ENCODE measurements around the gene CTNNA2. TPM values are rescaled to one million over a fixed set of nuclear protein-coding genes. Genes with fewer than 3 reads are reported as not detected.

Gene CTNNA2
- total RNA-seq, 1 donor from 2014 or later: 43.5 TPM

DNA sequence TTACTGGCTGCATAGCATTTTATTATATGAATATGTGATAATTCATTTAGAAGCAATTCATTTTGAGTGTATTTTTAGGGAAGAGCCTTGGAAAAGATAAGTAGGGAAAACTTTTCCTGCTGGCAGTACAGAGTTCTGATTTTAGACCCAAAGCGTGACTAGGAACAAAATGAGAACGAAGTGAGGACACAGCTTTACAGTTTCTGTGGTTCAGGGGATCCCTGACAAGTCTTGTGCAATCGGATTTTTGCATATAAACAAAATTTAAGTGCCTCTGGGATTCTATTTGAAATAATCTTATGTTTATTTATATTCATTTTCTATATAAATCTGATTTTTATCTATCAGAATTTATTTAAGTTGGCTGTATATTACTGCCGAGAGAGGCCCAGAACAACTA lies 402.6 kb downstream of the CTNNA2 start:
- Mint-ChIP-seq H3K4me3 (no peak overlapping the region), H3K27ac (no peak overlapping the region), H3K9me3 (peaks cover 8% of the 10 kb centered on the region), H3K27me3 (ENCODE audit: insufficient read depth, low read depth) (peaks cover 2% of the 10 kb centered on the region), H3K4me1 (peaks cover 2% of the 10 kb centered on the region), H3K36me3 (peaks cover 15% of the 10 kb centered on the region)
- H3K4me2 ChIP-seq: no peak overlapping the region
- H3K36me3 ChIP-seq: no peaks in the 10 kb centered on the region
- no peak overlapping the region for H3K27ac ChIP-seq
- peaks cover 9% of the 10 kb centered on the region for H3F3A ChIP-seq (ENCODE audit: low read depth)
- H3K27me3 ChIP-seq: no peaks in the 10 kb centered on the region
- no peak overlapping the region for H2AFZ ChIP-seq (replicated peaks)
- no peaks in the 10 kb centered on the region for H3K9me3 ChIP-seq (ENCODE audit: low read depth)
- no peak overlapping the region for H3K9ac ChIP-seq
- TF ChIP-seq EZH2phosphoT487 (IDR thresholded peaks at IDR 0.05): no peak
- H3K4me3 ChIP-seq: no peak overlapping the region
- H3K79me2 ChIP-seq (ENCODE audit: low read depth): no peaks in the 10 kb centered on the region
- H3K4me1 ChIP-seq: peaks cover 11% of the 10 kb centered on the region
- DNase-seq (ENCODE audit: low spot score): no peak
- H4K20me1 ChIP-seq (ENCODE audit: low read depth): no peaks in the 10 kb centered on the region

- Histone ChIP-seq H3K4me2 (no peak overlapping the region), H4K20me1 (ENCODE audit: low read depth) (no peaks in the 10 kb centered on the region), H3K27ac (no peak overlapping the region), H3K36me3 (no peaks in the 10 kb centered on the region), H3K9ac (no peak overlapping the region), H3F3A (ENCODE audit: low read depth) (peaks cover 9% of the 10 kb centered on the region), H3K27me3 (no peaks in the 10 kb centered on the region), H3K9me3 (ENCODE audit: low read depth) (no peaks in the 10 kb centered on the region), H3K4me3 (no peak overlapping the region), H3K79me2 (ENCODE audit: low read depth) (no peaks in the 10 kb centered on the region), H3K4me1 (peaks cover 19% of the 10 kb centered on the region), H2AFZ (replicated peaks) (no peak overlapping the region)
- H3K27me3 Mint-ChIP-seq (ENCODE audit: insufficient read depth, low read depth): peaks cover 2% of the 10 kb centered on the region
- H3K4me1 Mint-ChIP-seq: peaks cover 7% of the 10 kb centered on the region
- no peak overlapping the region for H3K27ac Mint-ChIP-seq
- DNase-seq (ENCODE audit: low spot score): no peak
- no peak overlapping the region for H3K4me3 Mint-ChIP-seq
- no peak for TF ChIP-seq CTCF (IDR thresholded peaks at IDR 0.05)
- TF ChIP-seq EZH2 (IDR thresholded peaks at IDR 0.05): no peak
- no peak for TF ChIP-seq EZH2phosphoT487 (IDR thresholded peaks at IDR 0.05)
- H3K36me3 Mint-ChIP-seq: peaks cover 14% of the 10 kb centered on the region
- peaks cover 8% of the 10 kb centered on the region for H3K9me3 Mint-ChIP-seq
Measured at GRCh38 chr2:79916285-79916684, 403.4 kb downstream of the CTNNA2 start.

DNA sequence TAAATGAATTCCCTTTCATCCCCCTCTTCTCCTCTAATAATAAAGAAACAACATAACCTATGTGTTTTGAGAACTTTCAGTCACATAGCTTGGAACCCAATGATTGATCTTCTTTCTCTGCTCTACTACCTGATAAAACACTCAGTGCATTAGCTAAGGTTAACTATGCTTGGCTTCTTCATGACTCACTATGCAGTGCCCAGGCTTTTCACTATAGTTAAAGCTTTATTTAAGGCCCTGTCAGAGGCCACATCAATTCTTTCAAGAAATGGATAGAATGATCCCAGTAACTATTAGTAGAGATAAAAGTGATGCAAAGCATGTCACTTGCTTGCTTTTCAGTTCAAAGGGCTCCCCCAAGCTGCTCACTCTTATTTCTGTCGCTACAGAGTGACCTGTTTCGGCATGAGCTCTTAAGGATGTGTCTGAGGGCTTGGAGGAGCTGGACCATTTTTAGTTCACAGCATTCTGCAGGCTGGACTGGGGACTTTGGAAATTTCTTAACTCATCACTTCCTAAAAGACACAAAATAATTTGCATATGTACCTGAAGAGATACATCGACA lies 407.7 kb downstream of the CTNNA2 start:
- H3K27ac ChIP-seq: peak overlapping the region; percentile 18
- peaks cover 11% of the 10 kb centered on the region for H3K36me3 Mint-ChIP-seq

More for the DNA sequence above, 407.7 kb downstream of the CTNNA2 start:
- Histone ChIP-seq H2AFZ (replicated peaks) (no peak overlapping the region), H3K36me3 (no peaks in the 10 kb centered on the region), H3K27me3 (no peaks in the 10 kb centered on the region), H3K4me3 (no peak overlapping the region), H3K4me1 (peaks cover 25% of the 10 kb centered on the region), H3K79me2 (ENCODE audit: low read depth) (no peaks in the 10 kb centered on the region), H3F3A (ENCODE audit: low read depth) (peaks cover 9% of the 10 kb centered on the region), H3K9ac (no peak overlapping the region), H3K9me3 (ENCODE audit: low read depth) (no peaks in the 10 kb centered on the region), H4K20me1 (ENCODE audit: low read depth) (no peaks in the 10 kb centered on the region), H3K4me2 (peak overlapping the region; percentile 0)
- H3K27me3 Mint-ChIP-seq (ENCODE audit: insufficient read depth, low read depth): no peaks in the 10 kb centered on the region
- H3K27ac Mint-ChIP-seq: no peak overlapping the region
- TF ChIP-seq EZH2phosphoT487 (IDR thresholded peaks at IDR 0.05) (no peak), EZH2 (IDR thresholded peaks at IDR 0.05) (no peak), CTCF (IDR thresholded peaks at IDR 0.05) (no peak)
- DNase-seq (ENCODE audit: low spot score): no peak
- no peak overlapping the region for H3K4me3 Mint-ChIP-seq
- peaks cover 8% of the 10 kb centered on the region for H3K9me3 Mint-ChIP-seq
- H3K4me1 Mint-ChIP-seq: peaks cover 10% of the 10 kb centered on the region

All from neural progenitor cell (in vitro differentiated cells).